GM12891 (cell line): ENCODE measurements around the gene EXOSC3.

Source experiments
- POLR2A ChIP-seq: IDR thresholded peaks from 2 replicates; pipeline ENCODE4 v1.6.1; 2011; ENCODE audit warnings: low read depth, low read length, control low read depth
- POLR2AphosphoS5 ChIP-seq: IDR thresholded peaks from 2 replicates; pipeline ENCODE4 v1.6.1; 2011; ENCODE audit warnings: low read depth, low read length, control low read depth
- SPI1 ChIP-seq: IDR thresholded peaks from 2 replicates; pipeline ENCODE4 v1.6.1; 2011; ENCODE audit warnings: low read depth, low read length, control low read depth
- TAF1 ChIP-seq: IDR thresholded peaks from 2 replicates; pipeline ENCODE4 v1.6.1; 2011; ENCODE audit warnings: low read depth, low read length, control low read depth

GRCh38 chr9:37778534-37778933, 6.3 kb downstream of the EXOSC3 start:
- TF ChIP-seq SPI1 (no peak), POLR2A (no peak), POLR2AphosphoS5 (no peak), TAF1 (no peak)
